Fibroblast of lung (primary cell): ENCODE data around the gene MICAL1. TPM values are rescaled to one million over a fixed set of nuclear protein-coding genes. Genes with fewer than 3 reads are reported as not detected.

Experiments
- DNase-seq, 2 donors: peaks; one replicate each; pipeline versions ENCODE4 v3.0.0 to v3.0.0-alpha.2; 2010; ENCODE audit warnings: low read depth in 2 of 2
- H2AFZ ChIP-seq: 2 replicates; pipeline ENCODE4 v1.5.1; 2012; ENCODE audit warnings: low read length, control low read depth, inconsistent platforms
- H3K27ac ChIP-seq: 2 replicates; pipeline ENCODE4 v1.5.1; 2011; ENCODE audit warnings: low read length, control low read depth; ENCODE audit not compliant: insufficient read depth
- H3K27me3 ChIP-seq: 2 replicates; pipeline ENCODE4 v1.5.1; 2011; ENCODE audit warnings: mild to moderate bottlenecking, low read length; ENCODE audit not compliant: control insufficient read depth, insufficient read depth
- H3K36me3 ChIP-seq: 2 replicates; pipeline ENCODE4 v1.5.1; 2011; ENCODE audit warnings: low read length; ENCODE audit not compliant: control insufficient read depth, insufficient read depth
- H3K4me1 ChIP-seq: 2 replicates; pipeline ENCODE4 v1.5.1; 2011; ENCODE audit warnings: low read length; ENCODE audit not compliant: control insufficient read depth, insufficient read depth; ENCODE audit errors: extremely low read depth
- H3K4me2 ChIP-seq: 2 replicates; pipeline ENCODE4 v1.5.1; 2011; ENCODE audit warnings: low read length, control low read depth; ENCODE audit not compliant: insufficient read depth; ENCODE audit errors: extremely low read depth
- H3K4me3 ChIP-seq, 4 experiments: fragments of 200-600 bp in 1 of 4; sonication (generic) in 1 of 4; replicated peaks in 1 of 4; 2 replicates each; pipeline ENCODE4 v1.5.1; 2011 to 2016; ENCODE audit warnings: low read length in 4 of 4, low read depth in 3 of 4, mild to moderate bottlenecking in 3 of 4, control low read depth in 2 of 4, inconsistent platforms in 1 of 4, mixed read lengths in 1 of 4; ENCODE audit not compliant: insufficient read depth in 1 of 4; ENCODE audit errors: control extremely low read depth in 1 of 4
- H3K79me2 ChIP-seq: 2 replicates; pipeline ENCODE4 v1.5.1; 2012; ENCODE audit warnings: mild to moderate bottlenecking, low read length, inconsistent platforms; ENCODE audit not compliant: control insufficient read depth, insufficient read depth
- H3K9ac ChIP-seq: 2 replicates; pipeline ENCODE4 v1.5.1; 2011; ENCODE audit warnings: mild to moderate bottlenecking, low read length, control low read depth; ENCODE audit not compliant: insufficient read depth
- H3K9me3 ChIP-seq: 2 replicates; pipeline ENCODE4 v1.5.1; 2012; ENCODE audit warnings: low read depth, low read length; ENCODE audit not compliant: control insufficient read depth, insufficient read depth
- H4K20me1 ChIP-seq: 2 replicates; pipeline ENCODE4 v1.5.1; 2011; ENCODE audit warnings: low read length; ENCODE audit not compliant: control insufficient read depth, insufficient read depth; ENCODE audit errors: extremely low read depth
- CTCF ChIP-seq, 2 donors: IDR thresholded peaks in 1 of 2; conservative IDR thresholded peaks in 1 of 2; 1 replicate in 1 of 2; 2 replicates in 1 of 2; pipeline ENCODE4 v1.5.1; 2011 to 2012; ENCODE audit warnings: low read length in 2 of 2, control low read depth in 1 of 2, inconsistent platforms in 1 of 2, low read depth in 1 of 2, mild to moderate bottlenecking in 1 of 2
- EZH2 ChIP-seq: IDR thresholded peaks from 2 replicates; pipeline ENCODE4 v1.5.1; 2012; ENCODE audit warnings: low read length, control low read depth, mild to moderate bottlenecking; ENCODE audit errors: missing control alignments
- polyA plus RNA-seq, 2 donors: library from polyadenylated mRNA; depleted of rRNA in 1 of 2; stranded (reverse) in 1 of 2; unstranded in 1 of 2; fragments of >200 nt; gene quantifications; 2 replicates each; pipeline ENCODE4 v1.2.1, GENCODE V29; 2011 to 2012; ENCODE audit warnings: missing spikeins in 1 of 2
- total RNA-seq: library from RNA; depleted of rRNA; stranded (reverse); fragments of >200 nt; gene quantifications from 2 replicates; pipeline ENCODE4 v1.2.1, GENCODE V29; 2014

The MICAL1 gene
- total and polyA plus RNA-seq, 2 donors (not counting 1 experiment from before 2014, with no cell fraction given): 37.5 to 53.5 TPM

GRCh38 chr6:109446072-109446471 is 9.5 kb downstream of the MICAL1 start:
- Histone ChIP-seq H3K4me3 (no peak overlapping the region), H3K4me1 (peaks cover 3% of the 10 kb centered on the region), H2AFZ (no peak overlapping the region), H4K20me1 (no peaks in the 10 kb centered on the region), H3K36me3 (peaks cover 38% of the 10 kb centered on the region), H3K79me2 (no peaks in the 10 kb centered on the region), H3K27me3 (no peaks in the 10 kb centered on the region), H3K9ac (no peak overlapping the region), H3K4me2 (no peak overlapping the region), H3K9me3 (no peaks in the 10 kb centered on the region), H3K27ac (no peak overlapping the region)
- no peak for DNase-seq
- TF ChIP-seq EZH2 (no peak), CTCF (conservative IDR thresholded peaks at IDR 0.05 in 1 of 2, IDR thresholded peaks at IDR 0.05 in 1 of 2; ENCODE audit: low read depth in 1 of 2, low read length in 2 of 2) (no peak)

- no peaks in the 10 kb centered on the region for H3K9me3 ChIP-seq
- H4K20me1 ChIP-seq: no peaks in the 10 kb centered on the region
- no peak overlapping the region for H3K4me2 ChIP-seq
- H3K27ac ChIP-seq: no peak overlapping the region
- no peak overlapping the region for H3K9ac ChIP-seq
- TF ChIP-seq EZH2 (no peak), CTCF (conservative IDR thresholded peaks at IDR 0.05 in 1 of 2, IDR thresholded peaks at IDR 0.05 in 1 of 2; ENCODE audit: low read depth in 1 of 2, low read length in 2 of 2) (peak in 1 of 2 donors; percentile 5)
- DNase-seq: no peak
- no peak overlapping the region for H3K4me3 ChIP-seq
- peaks cover 36% of the 10 kb centered on the region for H3K36me3 ChIP-seq
- no peak overlapping the region for H2AFZ ChIP-seq
- H3K27me3 ChIP-seq: no peaks in the 10 kb centered on the region
- no peaks in the 10 kb centered on the region for H3K79me2 ChIP-seq
- peaks cover 3% of the 10 kb centered on the region for H3K4me1 ChIP-seq
Observed at GRCh38 chr6:109445382-109445781, 10.2 kb downstream of the MICAL1 start.

- Histone ChIP-seq H3K36me3 (peaks cover 30% of the 10 kb centered on the region), H2AFZ (no peak overlapping the region), H3K9me3 (no peaks in the 10 kb centered on the region), H3K4me1 (peaks cover 3% of the 10 kb centered on the region), H3K27me3 (no peaks in the 10 kb centered on the region), H3K4me2 (no peak overlapping the region), H3K9ac (no peak overlapping the region), H3K4me3 (no peak overlapping the region), H3K27ac (no peak overlapping the region), H4K20me1 (no peaks in the 10 kb centered on the region), H3K79me2 (no peaks in the 10 kb centered on the region)
- DNase-seq: no peak
- TF ChIP-seq EZH2 (no peak), CTCF (conservative IDR thresholded peaks at IDR 0.05 in 1 of 2, IDR thresholded peaks at IDR 0.05 in 1 of 2; ENCODE audit: low read depth in 1 of 2, low read length in 2 of 2) (no peak)
Observed at GRCh38 chr6:109443425-109443950, 12.1 kb downstream of the MICAL1 start.
